GM10266 (cell line): ENCODE measurements around the gene AHR.

ENCODE experiments used
- DNase-seq: peaks from one replicate; pipeline ENCODE4 v3.0.0; 2012; ENCODE audit errors: extremely low spot score
- TF ChIP-seq, protein P1 (sequence below): IDR thresholded peaks from 2 replicates; pipeline ENCODE4 v1.5.1; 2012; ENCODE audit warnings: mild to moderate bottlenecking, low read depth; ENCODE audit not compliant: control insufficient read depth, insufficient read depth; ENCODE audit errors: missing control alignments

The AHR gene

GRCh38 chr7:17312641-17313040, 14.2 kb downstream of the AHR start:
- TF ChIP-seq, protein P1, sequence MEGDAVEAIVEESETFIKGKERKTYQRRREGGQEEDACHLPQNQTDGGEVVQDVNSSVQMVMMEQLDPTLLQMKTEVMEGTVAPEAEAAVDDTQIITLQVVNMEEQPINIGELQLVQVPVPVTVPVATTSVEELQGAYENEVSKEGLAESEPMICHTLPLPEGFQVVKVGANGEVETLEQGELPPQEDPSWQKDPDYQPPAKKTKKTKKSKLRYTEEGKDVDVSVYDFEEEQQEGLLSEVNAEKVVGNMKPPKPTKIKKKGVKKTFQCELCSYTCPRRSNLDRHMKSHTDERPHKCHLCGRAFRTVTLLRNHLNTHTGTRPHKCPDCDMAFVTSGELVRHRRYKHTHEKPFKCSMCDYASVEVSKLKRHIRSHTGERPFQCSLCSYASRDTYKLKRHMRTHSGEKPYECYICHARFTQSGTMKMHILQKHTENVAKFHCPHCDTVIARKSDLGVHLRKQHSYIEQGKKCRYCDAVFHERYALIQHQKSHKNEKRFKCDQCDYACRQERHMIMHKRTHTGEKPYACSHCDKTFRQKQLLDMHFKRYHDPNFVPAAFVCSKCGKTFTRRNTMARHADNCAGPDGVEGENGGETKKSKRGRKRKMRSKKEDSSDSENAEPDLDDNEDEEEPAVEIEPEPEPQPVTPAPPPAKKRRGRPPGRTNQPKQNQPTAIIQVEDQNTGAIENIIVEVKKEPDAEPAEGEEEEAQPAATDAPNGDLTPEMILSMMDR: no peak
- no peak for DNase-seq

GRCh38 chr7:17313194-17313593, 14.7 kb downstream of the AHR start:
- TF ChIP-seq, protein P1: no peak
- DNase-seq: no peak

DNA sequence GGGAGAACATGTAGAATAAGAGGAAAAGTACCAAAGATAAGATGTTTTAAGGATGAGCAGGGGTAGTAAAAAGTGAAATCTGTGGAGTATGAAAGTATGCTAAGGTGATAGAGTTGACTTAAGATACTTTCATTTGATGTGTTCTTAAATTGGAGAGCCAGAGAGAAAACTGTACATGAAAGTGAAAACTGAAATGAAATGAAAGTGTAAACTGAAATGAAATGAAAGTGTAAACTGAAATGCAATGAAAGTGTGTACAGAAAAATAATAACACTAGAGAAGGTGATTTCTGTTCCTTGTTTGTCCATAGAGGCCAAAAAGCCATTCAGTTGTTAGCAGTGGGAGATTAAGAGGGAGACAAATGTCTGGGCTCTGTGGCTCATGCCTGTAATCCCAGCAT, 17.5 kb downstream of the AHR start:
- TF ChIP-seq, protein P1: no peak

GRCh38 chr7:17318146-17318545, 19.7 kb downstream of the AHR start:
- TF ChIP-seq, protein P1: no peak
- DNase-seq: no peak

More for the DNA sequence above, 17.5 kb downstream of the AHR start:
- no peak for DNase-seq

GRCh38 chr7:17319164-17320101, 21.0 kb downstream of the AHR start:
- DNase-seq: no peak
- TF ChIP-seq, protein P1: no peak

- DNase-seq: no peak
- TF ChIP-seq, protein P1: no peak
Measured at GRCh38 chr7:17320102-17320497, 21.6 kb downstream of the AHR start.

DNA sequence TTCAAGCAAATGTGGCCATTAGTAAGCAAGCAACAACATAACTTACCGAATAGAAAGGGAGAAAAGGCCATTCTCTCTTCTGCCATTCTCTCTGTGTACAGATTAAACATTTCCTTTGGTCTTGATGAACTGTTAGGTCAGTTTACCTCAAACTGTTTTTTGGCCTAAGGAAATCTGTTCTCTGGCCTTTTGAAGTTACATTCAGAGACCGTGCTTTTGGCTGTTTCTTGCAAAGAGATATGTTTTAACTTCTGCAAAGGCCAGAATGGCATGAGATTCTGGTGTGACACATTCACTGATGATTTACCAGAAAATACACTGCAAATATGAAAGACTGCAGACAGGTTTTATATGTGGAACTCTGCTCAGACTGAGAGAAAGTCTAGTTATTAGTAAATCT, 22.2 kb downstream of the AHR start:
- TF ChIP-seq, protein P1: no peak
- no peak for DNase-seq
